GM12891 (cell line): ENCODE results near the gene ZNF837.

Experiments
- PAX5 ChIP-seq: IDR thresholded peaks from 2 replicates; pipeline ENCODE4 v1.6.1; 2011; ENCODE audit warnings: low read length, moderate library complexity, mild to moderate bottlenecking; ENCODE audit not compliant: insufficient read depth, severe bottlenecking
- POLR2A ChIP-seq: IDR thresholded peaks from 2 replicates; pipeline ENCODE4 v1.6.1; 2011; ENCODE audit warnings: low read depth, low read length, control low read depth
- POLR2AphosphoS5 ChIP-seq: IDR thresholded peaks from 2 replicates; pipeline ENCODE4 v1.6.1; 2011; ENCODE audit warnings: low read depth, low read length, control low read depth
- POU2F2 ChIP-seq: IDR thresholded peaks from 2 replicates; pipeline ENCODE4 v1.6.1; 2011; ENCODE audit warnings: low read depth, mild to moderate bottlenecking, control low read depth, low read length, moderate library complexity
- SPI1 ChIP-seq: IDR thresholded peaks from 2 replicates; pipeline ENCODE4 v1.6.1; 2011; ENCODE audit warnings: low read depth, low read length, control low read depth
- TAF1 ChIP-seq: IDR thresholded peaks from 2 replicates; pipeline ENCODE4 v1.6.1; 2011; ENCODE audit warnings: low read depth, low read length, control low read depth

DNA sequence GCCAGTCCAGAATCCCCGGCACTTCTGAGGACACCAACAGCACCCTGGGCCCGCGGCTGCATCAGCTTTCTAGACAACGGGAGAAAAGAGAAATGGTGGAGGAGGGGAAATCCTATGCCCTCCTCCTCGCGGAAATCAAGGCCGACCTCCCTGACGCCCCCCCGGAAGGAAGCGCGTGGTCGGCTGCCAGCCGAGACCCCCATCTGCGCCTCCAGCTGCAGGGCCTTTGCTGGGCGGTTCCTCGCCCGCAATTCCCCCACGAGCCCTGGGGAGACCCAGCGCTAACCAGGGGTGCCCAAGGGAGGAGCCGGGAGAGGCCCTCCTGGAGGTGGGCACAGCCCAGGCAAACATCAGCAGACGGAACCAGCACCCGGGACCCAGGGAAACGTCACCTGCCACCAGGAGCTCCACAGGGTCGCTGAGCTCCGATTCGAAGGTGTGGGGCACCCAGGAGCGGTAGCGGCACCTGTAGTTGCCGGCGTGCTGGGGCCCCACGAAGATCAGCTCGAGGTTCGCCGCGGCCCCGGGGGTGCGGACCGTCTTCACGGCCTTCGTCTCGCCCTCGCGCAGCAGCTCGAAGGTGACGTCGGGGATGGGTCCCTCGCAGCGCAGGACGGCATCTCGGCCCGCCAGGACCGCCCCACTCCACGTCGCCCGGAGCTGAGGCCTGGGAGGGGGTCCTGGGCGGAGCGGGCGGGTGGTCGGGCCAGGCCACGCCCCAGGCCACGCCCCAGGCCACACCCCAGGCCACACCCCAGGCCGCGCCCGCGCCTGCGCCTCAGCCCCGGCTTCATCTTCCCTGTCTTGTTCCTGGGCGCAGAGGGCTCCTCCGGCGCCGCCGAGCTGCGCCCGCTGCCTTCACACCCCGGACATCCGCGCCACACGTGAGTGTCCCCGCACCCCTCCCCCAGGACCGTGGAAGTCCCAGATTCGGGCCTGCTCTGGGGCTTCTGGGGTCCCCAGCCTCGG lies 33.6 kb downstream of the ZNF837 start:
- TF ChIP-seq POLR2A: no peak
- TF ChIP-seq POLR2AphosphoS5: no peak
- no peak for TF ChIP-seq SPI1
- TF ChIP-seq TAF1: no peak
- TF ChIP-seq PAX5: no peak
- no peak for TF ChIP-seq POU2F2
